Subcutaneous abdominal adipose tissue (tissue), 5 donors: ENCODE results near the gene CPN2.
A peak's percentile ranks its signal among the peaks of the same experiment; 100 is the strongest.

ENCODE experiments used
- H3K27ac ChIP-seq: one replicate; pipeline ENCODE4 v1.7.0; 2013; ENCODE audit warnings: low read depth, mild to moderate bottlenecking, inconsistent platforms, low read length, moderate library complexity
- H3K27me3 ChIP-seq, 5 donors: one replicate each; pipeline ENCODE4 v1.7.0; 2013; ENCODE audit warnings: low read length in 5 of 5, inconsistent platforms in 1 of 5; ENCODE audit not compliant: control insufficient read depth in 5 of 5, insufficient read depth in 4 of 5
- H3K36me3 ChIP-seq, 5 donors: one replicate each; pipeline ENCODE4 v1.7.0; 2013; ENCODE audit warnings: low read length in 5 of 5; ENCODE audit not compliant: control insufficient read depth in 5 of 5, insufficient read depth in 5 of 5
- H3K4me1 ChIP-seq, 5 donors: one replicate each; pipeline ENCODE4 v1.7.0; 2013; ENCODE audit warnings: low read length in 5 of 5, mild to moderate bottlenecking in 3 of 5, moderate library complexity in 1 of 5; ENCODE audit not compliant: control insufficient read depth in 5 of 5, insufficient read depth in 5 of 5
- H3K4me3 ChIP-seq, 5 donors: one replicate each; pipeline ENCODE4 v1.7.0; 2013; ENCODE audit warnings: low read length in 5 of 5, low read depth in 1 of 5
- H3K9ac ChIP-seq, 5 donors: one replicate each; pipeline ENCODE4 v1.7.0; 2013; ENCODE audit warnings: low read length in 5 of 5, mild to moderate bottlenecking in 4 of 5, moderate library complexity in 3 of 5
- H3K9me3 ChIP-seq, 5 donors: one replicate each; pipeline ENCODE4 v1.7.0; 2013; ENCODE audit warnings: low read length in 5 of 5; ENCODE audit not compliant: control insufficient read depth in 5 of 5
- donor health status: healthy.
- donor health status: healthy.
- donor health status: healthy.
- donor health status: healthy.
- donor health status: healthy.

The CPN2 gene

GRCh38 chr3:194326968-194327217 is 24.2 kb downstream of the CPN2 start:
- Histone ChIP-seq H3K9me3 (no peaks in the 10 kb centered on the region), H3K36me3 (no peaks in the 10 kb centered on the region), H3K4me1 (peaks cover 0 to 24% (median 23%) of the 10 kb centered on the region in 5 donors), H3K27me3 (peaks cover 0 to 36% (median 18%) of the 10 kb centered on the region in 5 donors), H3K4me3 (no peak overlapping the region), H3K9ac (no peak overlapping the region), H3K27ac (no peak overlapping the region)

GRCh38 chr3:194326192-194326967 is 24.7 kb downstream of the CPN2 start:
- Histone ChIP-seq H3K27me3 (peaks cover 0 to 34% (median 14%) of the 10 kb centered on the region in 5 donors), H3K36me3 (no peaks in the 10 kb centered on the region), H3K27ac (no peak overlapping the region), H3K4me3 (no peak overlapping the region), H3K9me3 (no peaks in the 10 kb centered on the region), H3K4me1 (peaks cover 0 to 23% (median 20%) of the 10 kb centered on the region in 5 donors), H3K9ac (no peak overlapping the region)

- Histone ChIP-seq H3K36me3 (no peaks in the 10 kb centered on the region), H3K4me3 (no peak overlapping the region), H3K9ac (no peak overlapping the region), H3K9me3 (no peaks in the 10 kb centered on the region), H3K27me3 (peaks cover 0 to 35% (median 14%) of the 10 kb centered on the region in 5 donors), H3K4me1 (peaks cover 0 to 18% (median 14%) of the 10 kb centered on the region in 5 donors), H3K27ac (no peak overlapping the region)
These were observed 25.5 kb downstream of the CPN2 start for GRCh38 chr3:194325424-194326153.

- H3K27ac ChIP-seq: no peak overlapping the region
- no peak overlapping the region for H3K9ac ChIP-seq
- H3K36me3 ChIP-seq: no peaks in the 10 kb centered on the region
- peaks cover 0 to 18% (median 9%) of the 10 kb centered on the region in 5 donors for H3K4me1 ChIP-seq
- peaks cover 0 to 35% (median 14%) of the 10 kb centered on the region in 5 donors for H3K27me3 ChIP-seq
- H3K4me3 ChIP-seq: no peak overlapping the region
- H3K9me3 ChIP-seq: no peaks in the 10 kb centered on the region
These were observed 26.3 kb downstream of the CPN2 start for GRCh38 chr3:194324823-194325327.

- peak overlapping the region; percentile 45 to 71 (median 54) for H3K4me3 ChIP-seq
- H3K4me1 ChIP-seq: peaks cover 0 to 18% (median 9%) of the 10 kb centered on the region in 5 donors
- H3K27me3 ChIP-seq: peaks cover 0 to 35% (median 14%) of the 10 kb centered on the region in 5 donors
- peaks cover 0 to 6% (median 0%) of the 10 kb centered on the region in 5 donors for H3K9me3 ChIP-seq
- peak overlapping the region in 1 of 5 donors; percentile 29 for H3K9ac ChIP-seq
- no peaks in the 10 kb centered on the region for H3K36me3 ChIP-seq
- no peak overlapping the region for H3K27ac ChIP-seq
These were observed 27.1 kb downstream of the CPN2 start for GRCh38 chr3:194323785-194324735.

- Histone ChIP-seq H3K4me1 (peaks cover 0 to 18% (median 9%) of the 10 kb centered on the region in 5 donors), H3K9me3 (peaks cover 0 to 12% (median 6%) of the 10 kb centered on the region in 5 donors), H3K9ac (no peak overlapping the region), H3K27me3 (peaks cover 0 to 31% (median 16%) of the 10 kb centered on the region in 5 donors), H3K36me3 (no peaks in the 10 kb centered on the region), H3K4me3 (peak overlapping the region in 1 of 5 donors; percentile 36), H3K27ac (no peak overlapping the region)
These were observed 28.4 kb downstream of the CPN2 start for GRCh38 chr3:194322678-194323211.

GRCh38 chr3:194321693-194322640 is 29.2 kb downstream of the CPN2 start:
- peaks cover 0 to 24% (median 13%) of the 10 kb centered on the region in 5 donors for H3K27me3 ChIP-seq
- H3K4me1 ChIP-seq: peaks cover 0 to 18% (median 9%) of the 10 kb centered on the region in 5 donors
- peak overlapping the region in 1 of 5 donors; percentile 36 for H3K4me3 ChIP-seq
- no peak overlapping the region for H3K9ac ChIP-seq
- H3K9me3 ChIP-seq: peaks cover 0 to 12% (median 6%) of the 10 kb centered on the region in 5 donors
- no peaks in the 10 kb centered on the region for H3K36me3 ChIP-seq
- no peak overlapping the region for H3K27ac ChIP-seq

- H3K27me3 ChIP-seq: peaks cover 0 to 18% (median 4%) of the 10 kb centered on the region in 5 donors
- H3K27ac ChIP-seq: no peak overlapping the region
- no peaks in the 10 kb centered on the region for H3K36me3 ChIP-seq
- H3K4me3 ChIP-seq: no peak overlapping the region
- no peak overlapping the region for H3K9ac ChIP-seq
- H3K9me3 ChIP-seq: peaks cover 0 to 12% (median 6%) of the 10 kb centered on the region in 5 donors
- H3K4me1 ChIP-seq: peaks cover 0 to 21% (median 13%) of the 10 kb centered on the region in 5 donors
These were observed 30.3 kb downstream of the CPN2 start for GRCh38 chr3:194320744-194321243.
